K562 (cell line): ENCODE data around the gene FYTTD1. TPM values are rescaled to one million over a fixed set of nuclear protein-coding genes. Genes with fewer than 3 reads are reported as not detected.

Experiments
- ADNP ChIP-seq: fragments of 200-800 bp; sonication (Bioruptor generic); IDR thresholded peaks from 2 replicates; pipeline ENCODE4 v1.6.1; 2016; ENCODE audit warnings: missing genetic modification characterization, missing compliant biosample characterization
- GATAD2B ChIP-seq: fragments of 450-650 bp; IDR thresholded peaks from 2 replicates; pipeline ENCODE4 v1.6.1; 2017; ENCODE audit warnings: mild to moderate bottlenecking, borderline replicate concordance
- HDAC2 ChIP-seq: fragments of 450-650 bp; IDR thresholded peaks from 2 replicates; pipeline ENCODE4 v1.6.1; 2016; ENCODE audit warnings: mild to moderate bottlenecking
- HLTF ChIP-seq: fragments of 450-650 bp; IDR thresholded peaks from 2 replicates; pipeline ENCODE4 v1.6.1; 2016
- MBD2 ChIP-seq: sonication (generic); IDR thresholded peaks from 2 replicates; pipeline ENCODE4 v1.6.1; 2016; ENCODE audit warnings: low read depth, borderline replicate concordance
- NR2C2 ChIP-seq, 2 experiments: fragments of 200-800 bp in 1 of 2; sonication (Bioruptor generic) in 1 of 2; sonication (generic) in 1 of 2; formaldehyde crosslinking in 1 of 2; IDR thresholded peaks; 2 replicates each; pipeline versions ENCODE4 v1.6.1 to v1.8.0; 2016 to 2022; ENCODE audit warnings: mild to moderate bottlenecking in 1 of 2, missing compliant biosample characterization in 1 of 2, missing genetic modification characterization in 1 of 2, missing genetic modification reagents in 1 of 2
- NR2F6 ChIP-seq: fragments of 450-650 bp; formaldehyde crosslinking; IDR thresholded peaks from 2 replicates; pipeline ENCODE4 v1.4.0; 2020; ENCODE audit warnings: mild to moderate bottlenecking
- POLR2AphosphoS5 ChIP-seq: IDR thresholded peaks from 2 replicates; pipeline ENCODE4 v1.6.1; 2011; ENCODE audit warnings: mild to moderate bottlenecking, low read depth, low read length, moderate library complexity; ENCODE audit not compliant: control insufficient read depth, insufficient read depth
- PPARD ChIP-seq: fragments of 250-450 bp; sonication (Bioruptor Pico); IDR thresholded peaks from 2 replicates; pipeline ENCODE4 v1.8.0; 2022; ENCODE audit warnings: inconsistent platforms, mild to moderate bottlenecking, moderate library complexity
- RBM14 ChIP-seq: fragments of 200-400 bp; formaldehyde crosslinking; IDR thresholded peaks from 2 replicates; pipeline ENCODE4 v1.6.1; 2018; ENCODE audit warnings: low read depth, mild to moderate bottlenecking, low read length, moderate library complexity, borderline replicate concordance; ENCODE audit not compliant: insufficient read depth
- STAT5A ChIP-seq: IDR thresholded peaks from 2 replicates; pipeline ENCODE4 v1.6.1; 2012; ENCODE audit warnings: low read length, inconsistent platforms, borderline replicate concordance
- TARDBP ChIP-seq: fragments of 450-650 bp; IDR thresholded peaks from 2 replicates; pipeline ENCODE4 v1.6.1; 2016
- ZNF589 ChIP-seq: fragments of 200-800 bp; sonication (Bioruptor generic); IDR thresholded peaks from 2 replicates; pipeline ENCODE4 v1.6.1; 2016; ENCODE audit warnings: low read depth, missing genetic modification characterization, missing compliant biosample characterization
- ZSCAN29 ChIP-seq: fragments of 450-650 bp; IDR thresholded peaks from 2 replicates; pipeline ENCODE4 v1.6.1; 2017
- polyA plus RNA-seq, 8 experiments: library from polyadenylated mRNA; depleted of rRNA in 4 of 8; stranded (reverse) in 5 of 8; unstranded in 3 of 8; fragments of >200 nt; fragmentation: Nextera tagmentation in 2 of 8; fragmentation: Illumina TruSeq in 1 of 8; extraction: Ambion mirVana in 2 of 8; extraction: Trizol in 1 of 8; gene quantifications; 2 replicates each; pipeline versions ENCODE4 v1.2.1 to v1.2.3, GENCODE V29; 2011 to 2014; ENCODE audit warnings: inconsistent platforms in 1 of 8, missing spikeins in 1 of 8
- total RNA-seq, 7 experiments: library from RNA; depleted of rRNA in 6 of 7; stranded (reverse); fragments of >200 nt in 6 of 7; fragmentation: Illumina TruSeq in 2 of 7; extraction: Trizol in 2 of 7; gene quantifications; 2 replicates each; pipeline versions ENCODE4 v1.2.1 to v1.2.3, GENCODE V29; 2011 to 2021; ENCODE audit warnings: low replicate concordance in 1 of 7
- TF ChIP-seq, protein P1 (sequence below): sonication (generic); formaldehyde crosslinking; IDR thresholded peaks from 2 replicates; pipeline ENCODE4 v1.8.1; 2023; ENCODE audit warnings: mild to moderate bottlenecking, missing genetic modification reagents
- TF ChIP-seq, protein P2 (sequence below): conservative IDR thresholded peaks from 2 replicates; pipeline ENCODE4 v1.6.1; 2011; ENCODE audit warnings: low read depth, mild to moderate bottlenecking, low read length; ENCODE audit not compliant: control insufficient read depth
- TF ChIP-seq, protein P3 (sequence below): sonication (generic); formaldehyde crosslinking; IDR thresholded peaks from 2 replicates; pipeline ENCODE4 v1.8.0; 2022; ENCODE audit warnings: mild to moderate bottlenecking, missing genetic modification reagents
- TF ChIP-seq, protein P4 (sequence below), 2 experiments: IDR thresholded peaks; 2 replicates each; pipeline ENCODE4 v1.6.1; 2011; ENCODE audit warnings: borderline replicate concordance in 1 of 2, control low read depth in 1 of 2, low read depth in 1 of 2, low read length in 1 of 2, mild to moderate bottlenecking in 1 of 2, mixed read lengths in 1 of 2, moderate library complexity in 1 of 2; ENCODE audit not compliant: insufficient read depth in 1 of 2, insufficient read length in 1 of 2, poor library complexity in 1 of 2, severe bottlenecking in 1 of 2; ENCODE audit errors: extremely low read depth in 1 of 2
- TF ChIP-seq, protein P5 (sequence below): sonication (generic); formaldehyde crosslinking; IDR thresholded peaks from 2 replicates; pipeline ENCODE4 v1.8.1; 2022; ENCODE audit warnings: missing genetic modification reagents

Gene FYTTD1
- total and polyA plus RNA-seq, 9 of the 15 experiments (the other 6 are each of a cell fraction or from before 2014, with no cell fraction given): 35.7 to 106 (median 76.3) TPM

DNA sequence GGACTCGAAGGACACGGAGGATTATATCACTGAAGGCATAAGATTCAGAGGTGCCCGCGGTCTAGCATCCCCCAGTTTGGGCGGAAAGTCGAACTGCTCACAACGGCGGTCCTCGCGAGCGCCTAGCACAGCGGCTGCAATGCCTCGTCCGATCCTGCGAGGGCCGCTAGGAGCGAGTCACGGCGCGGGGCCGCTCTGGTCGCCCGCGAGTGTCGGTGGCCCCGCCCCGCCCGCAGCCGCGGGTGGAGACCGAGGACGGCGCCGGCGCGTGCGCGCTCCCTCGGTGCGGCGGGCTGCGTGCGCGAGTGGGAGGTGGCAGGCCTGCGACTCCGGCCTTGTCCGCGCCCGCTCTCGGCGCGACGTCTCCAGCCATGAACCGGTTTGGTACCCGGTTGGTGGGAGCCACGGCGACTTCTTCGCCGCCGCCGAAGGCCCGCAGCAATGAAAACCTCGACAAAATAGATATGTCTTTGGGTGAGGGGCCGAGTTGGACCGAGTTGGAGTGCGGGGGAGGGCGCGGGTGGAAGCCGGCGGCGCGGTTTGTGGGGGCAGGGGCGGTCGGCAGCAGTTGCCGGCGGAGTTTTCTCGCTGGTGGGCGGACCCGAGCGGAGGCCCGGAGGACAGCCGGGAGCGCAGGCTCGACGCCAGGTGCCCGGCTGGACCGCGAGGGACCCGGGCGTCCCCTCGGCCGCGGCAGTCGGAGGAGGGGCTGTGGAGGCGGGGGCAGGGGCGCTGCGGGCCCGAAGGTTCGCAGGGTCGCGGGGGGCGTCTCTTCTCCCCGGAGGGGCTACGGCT, at the start of gene FYTTD1 (continued):
- TF ChIP-seq, protein P1, sequence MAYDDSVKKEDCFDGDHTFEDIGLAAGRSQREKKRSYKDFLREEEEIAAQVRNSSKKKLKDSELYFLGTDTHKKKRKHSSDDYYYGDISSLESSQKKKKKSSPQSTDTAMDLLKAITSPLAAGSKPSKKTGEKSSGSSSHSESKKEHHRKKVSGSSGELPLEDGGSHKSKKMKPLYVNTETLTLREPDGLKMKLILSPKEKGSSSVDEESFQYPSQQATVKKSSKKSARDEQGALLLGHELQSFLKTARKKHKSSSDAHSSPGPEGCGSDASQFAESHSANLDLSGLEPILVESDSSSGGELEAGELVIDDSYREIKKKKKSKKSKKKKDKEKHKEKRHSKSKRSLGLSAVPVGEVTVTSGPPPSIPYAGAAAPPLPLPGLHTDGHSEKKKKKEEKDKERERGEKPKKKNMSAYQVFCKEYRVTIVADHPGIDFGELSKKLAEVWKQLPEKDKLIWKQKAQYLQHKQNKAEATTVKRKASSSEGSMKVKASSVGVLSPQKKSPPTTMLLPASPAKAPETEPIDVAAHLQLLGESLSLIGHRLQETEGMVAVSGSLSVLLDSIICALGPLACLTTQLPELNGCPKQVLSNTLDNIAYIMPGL (CRISPR knock-in tag): peak; percentile 76; the same call in 1 of the 2 replicates
- TF ChIP-seq NR2F6 (CRISPR knock-in tag) (no peak), HLTF (no peak), HDAC2 (peak; percentile 47; the same call in 1 of the 2 replicates), NR2C2 (CRISPR knock-in tag; IDR thresholded peaks at IDR 0.05) (0 out of 2 replicates have a peak, but pooled peaks have one; percentile 32), NR2C2 (tag; IDR thresholded peaks at IDR 0.05) (peak; percentile 19; the same call in 1 of the 2 replicates), ADNP (no peak), PPARD (CRISPR knock-in tag) (no peak), TARDBP (peak; percentile 97), STAT5A (no peak), GATAD2B (peak; percentile 99), POLR2AphosphoS5 (peak; percentile 71; the same call in 1 of the 2 replicates), ZNF589 (CRISPR knock-in tag) (peak; percentile 60; the same call in 1 of the 2 replicates), RBM14 (no peak), MBD2 (peak; percentile 49; the same call in 1 of the 2 replicates), ZSCAN29 (peak; percentile 90)
- TF ChIP-seq, protein P2, sequence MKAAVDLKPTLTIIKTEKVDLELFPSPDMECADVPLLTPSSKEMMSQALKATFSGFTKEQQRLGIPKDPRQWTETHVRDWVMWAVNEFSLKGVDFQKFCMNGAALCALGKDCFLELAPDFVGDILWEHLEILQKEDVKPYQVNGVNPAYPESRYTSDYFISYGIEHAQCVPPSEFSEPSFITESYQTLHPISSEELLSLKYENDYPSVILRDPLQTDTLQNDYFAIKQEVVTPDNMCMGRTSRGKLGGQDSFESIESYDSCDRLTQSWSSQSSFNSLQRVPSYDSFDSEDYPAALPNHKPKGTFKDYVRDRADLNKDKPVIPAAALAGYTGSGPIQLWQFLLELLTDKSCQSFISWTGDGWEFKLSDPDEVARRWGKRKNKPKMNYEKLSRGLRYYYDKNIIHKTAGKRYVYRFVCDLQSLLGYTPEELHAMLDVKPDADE: peak; percentile 55; the same call in 1 of the 2 replicates
- TF ChIP-seq, protein P3, sequence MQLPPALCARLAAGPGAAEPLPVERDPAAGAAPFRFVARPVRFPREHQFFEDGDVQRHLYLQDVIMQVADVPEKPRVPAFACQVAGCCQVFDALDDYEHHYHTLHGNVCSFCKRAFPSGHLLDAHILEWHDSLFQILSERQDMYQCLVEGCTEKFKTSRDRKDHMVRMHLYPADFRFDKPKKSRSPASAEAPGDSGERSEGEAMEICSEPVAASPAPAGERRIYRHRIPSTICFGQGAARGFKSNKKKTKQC: peak; percentile 20; the same call in 1 of the 2 replicates
- TF ChIP-seq, protein P4, sequence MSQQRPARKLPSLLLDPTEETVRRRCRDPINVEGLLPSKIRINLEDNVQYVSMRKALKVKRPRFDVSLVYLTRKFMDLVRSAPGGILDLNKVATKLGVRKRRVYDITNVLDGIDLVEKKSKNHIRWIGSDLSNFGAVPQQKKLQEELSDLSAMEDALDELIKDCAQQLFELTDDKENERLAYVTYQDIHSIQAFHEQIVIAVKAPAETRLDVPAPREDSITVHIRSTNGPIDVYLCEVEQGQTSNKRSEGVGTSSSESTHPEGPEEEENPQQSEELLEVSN (IDR thresholded peaks at IDR 0.05; ENCODE audit: borderline replicate concordance in 1 of 2, extremely low read depth in 1 of 2, insufficient read depth in 1 of 2, insufficient read length in 1 of 2, low read depth in 1 of 2, low read length in 1 of 2, poor library complexity in 1 of 2, severe bottlenecking in 1 of 2): peak; percentile 93 to 94
- TF ChIP-seq, protein P5, sequence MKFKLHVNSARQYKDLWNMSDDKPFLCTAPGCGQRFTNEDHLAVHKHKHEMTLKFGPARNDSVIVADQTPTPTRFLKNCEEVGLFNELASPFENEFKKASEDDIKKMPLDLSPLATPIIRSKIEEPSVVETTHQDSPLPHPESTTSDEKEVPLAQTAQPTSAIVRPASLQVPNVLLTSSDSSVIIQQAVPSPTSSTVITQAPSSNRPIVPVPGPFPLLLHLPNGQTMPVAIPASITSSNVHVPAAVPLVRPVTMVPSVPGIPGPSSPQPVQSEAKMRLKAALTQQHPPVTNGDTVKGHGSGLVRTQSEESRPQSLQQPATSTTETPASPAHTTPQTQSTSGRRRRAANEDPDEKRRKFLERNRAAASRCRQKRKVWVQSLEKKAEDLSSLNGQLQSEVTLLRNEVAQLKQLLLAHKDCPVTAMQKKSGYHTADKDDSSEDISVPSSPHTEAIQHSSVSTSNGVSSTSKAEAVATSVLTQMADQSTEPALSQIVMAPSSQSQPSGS (CRISPR knock-in tag): peak; percentile 43; the same call in 1 of the 2 replicates
